ENCODE data around the gene GALT. TPM values are rescaled to one million over a fixed set of nuclear protein-coding genes. Genes with fewer than 3 reads are reported as not detected.

GALT gene
- total and polyA plus RNA-seq, 9 donors: 33.1 to 63.3 (median 45.2) TPM

DNA sequence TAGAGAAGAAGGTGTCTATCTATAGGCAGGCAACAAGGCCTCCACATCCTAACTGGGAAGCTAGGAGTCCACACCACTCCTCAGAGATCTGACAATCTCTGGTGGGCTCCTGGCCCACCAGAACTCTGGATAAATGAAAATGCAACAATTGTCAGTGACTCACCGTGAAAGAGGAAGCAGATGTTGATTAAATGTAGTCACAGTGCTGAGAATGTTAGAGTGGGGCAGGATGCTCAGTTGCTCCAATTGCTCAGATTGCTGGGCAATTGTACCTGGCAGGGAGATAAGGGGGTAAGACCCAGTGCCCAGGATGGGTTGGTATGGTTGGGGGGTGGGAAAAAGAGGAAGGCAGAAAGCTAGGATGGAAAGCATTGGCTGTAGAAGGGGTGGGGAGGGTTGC lies 40.3 kb downstream of the GALT start:
- DNase-seq: no peak
- no peaks in the 10 kb centered on the region for H3K9me3 ChIP-seq
- no peaks in the 10 kb centered on the region for H3K27me3 ChIP-seq
- no peak overlapping the region for H3K4me3 ChIP-seq
- H3K4me1 ChIP-seq (ENCODE audit: insufficient read depth): no peaks in the 10 kb centered on the region
- TF ChIP-seq POLR2A (IDR thresholded peaks at IDR 0.05): no peak
- no peak for TF ChIP-seq EP300 (IDR thresholded peaks at IDR 0.05)
- no peak overlapping the region for H3K27ac ChIP-seq
- 68 to 86% (median 71%) methylated on average over 1 of the region's 1 CpG for WGBS, 3 donors
- intact Hi-C loops (cut with DNase I): no loop called here
- H3K36me3 ChIP-seq: no peaks in the 10 kb centered on the region

DNA sequence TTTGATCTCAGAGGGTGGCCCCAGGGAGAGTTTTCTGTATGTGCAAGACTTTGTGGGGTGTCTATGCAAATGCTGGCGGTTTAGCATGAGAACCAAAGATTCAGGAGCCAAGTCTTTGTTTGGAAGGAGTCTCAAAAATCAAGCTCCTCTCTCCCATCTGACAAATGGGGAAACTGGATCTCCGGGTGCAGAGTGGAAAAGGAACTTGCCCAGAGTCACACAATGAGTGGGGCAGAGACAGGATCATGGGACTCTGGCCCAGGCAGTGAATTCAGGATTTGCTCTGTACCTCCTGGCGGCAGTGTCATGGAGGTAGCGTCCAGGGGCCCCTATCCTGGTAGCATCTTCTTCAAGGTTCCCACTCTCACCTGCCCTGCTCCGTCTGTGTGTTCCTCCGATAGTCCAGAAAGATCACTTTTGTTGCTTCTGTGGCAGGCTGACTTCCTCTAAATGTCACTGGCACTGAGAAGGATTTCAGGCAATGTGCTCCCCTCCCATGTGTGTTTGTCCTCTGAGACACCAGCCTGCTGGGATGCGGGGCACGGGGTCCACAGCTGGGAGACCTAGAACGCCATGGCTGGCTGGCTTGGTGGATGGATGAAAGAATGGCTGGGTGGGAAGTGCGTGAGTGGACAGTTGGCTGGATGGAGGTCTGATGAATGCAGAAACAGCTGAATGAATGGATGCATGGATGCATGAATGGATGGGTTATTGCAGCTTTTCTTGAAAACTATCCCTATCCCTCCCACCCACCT lies 41.0 kb downstream of the GALT start:
- no peak for DNase-seq
- no peaks in the 10 kb centered on the region for H3K4me1 ChIP-seq (ENCODE audit: insufficient read depth)
- 87 to 91% (median 90%) methylated on average over 10 of the region's 10 CpGs for WGBS, 3 donors

DNA sequence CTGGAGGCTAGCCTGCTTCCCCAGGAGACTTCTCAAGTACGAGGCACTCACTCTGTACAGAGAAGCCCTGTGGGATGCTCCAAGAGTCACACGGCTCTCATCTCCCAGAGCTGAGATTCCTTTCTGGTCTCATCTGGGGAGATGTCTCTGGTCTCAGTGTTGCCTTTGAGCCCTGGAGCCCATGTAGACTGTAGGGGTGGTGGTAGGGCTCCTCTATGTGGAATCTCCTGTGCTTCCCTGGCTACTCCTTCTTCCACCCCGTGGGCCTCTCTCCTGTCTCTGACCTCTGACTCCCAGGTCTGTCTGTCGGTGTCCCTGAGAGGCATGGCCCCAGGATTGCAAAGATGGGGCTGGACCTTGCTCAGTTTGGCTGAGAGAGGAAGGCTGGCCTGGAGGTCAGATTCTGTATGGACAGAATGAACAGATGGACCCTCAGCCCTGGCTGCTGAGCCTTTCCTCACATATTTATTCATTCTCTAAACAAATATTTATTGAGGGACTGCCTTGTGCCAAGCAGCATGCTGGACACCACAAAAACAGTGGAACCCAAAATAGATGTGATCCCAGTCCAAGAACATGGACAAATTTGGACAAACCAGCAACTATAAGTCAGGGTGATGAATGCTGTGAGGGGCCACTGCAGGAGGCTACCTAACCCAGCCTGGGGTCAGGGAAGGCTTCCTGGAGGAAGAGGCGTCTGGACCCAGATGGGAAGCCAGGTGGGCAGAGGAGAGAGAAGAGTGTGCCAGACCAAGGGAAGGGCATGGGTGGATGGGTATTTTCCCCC lies 42.0 kb downstream of the GALT start:
- no peak for DNase-seq
- TF ChIP-seq, protein P1, sequence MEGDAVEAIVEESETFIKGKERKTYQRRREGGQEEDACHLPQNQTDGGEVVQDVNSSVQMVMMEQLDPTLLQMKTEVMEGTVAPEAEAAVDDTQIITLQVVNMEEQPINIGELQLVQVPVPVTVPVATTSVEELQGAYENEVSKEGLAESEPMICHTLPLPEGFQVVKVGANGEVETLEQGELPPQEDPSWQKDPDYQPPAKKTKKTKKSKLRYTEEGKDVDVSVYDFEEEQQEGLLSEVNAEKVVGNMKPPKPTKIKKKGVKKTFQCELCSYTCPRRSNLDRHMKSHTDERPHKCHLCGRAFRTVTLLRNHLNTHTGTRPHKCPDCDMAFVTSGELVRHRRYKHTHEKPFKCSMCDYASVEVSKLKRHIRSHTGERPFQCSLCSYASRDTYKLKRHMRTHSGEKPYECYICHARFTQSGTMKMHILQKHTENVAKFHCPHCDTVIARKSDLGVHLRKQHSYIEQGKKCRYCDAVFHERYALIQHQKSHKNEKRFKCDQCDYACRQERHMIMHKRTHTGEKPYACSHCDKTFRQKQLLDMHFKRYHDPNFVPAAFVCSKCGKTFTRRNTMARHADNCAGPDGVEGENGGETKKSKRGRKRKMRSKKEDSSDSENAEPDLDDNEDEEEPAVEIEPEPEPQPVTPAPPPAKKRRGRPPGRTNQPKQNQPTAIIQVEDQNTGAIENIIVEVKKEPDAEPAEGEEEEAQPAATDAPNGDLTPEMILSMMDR (IDR thresholded peaks at IDR 0.05): no peak
- TF ChIP-seq EP300 (IDR thresholded peaks at IDR 0.05) (no peak), POLR2A (IDR thresholded peaks at IDR 0.05) (no peak)
- H3K9me3 ChIP-seq: no peaks in the 10 kb centered on the region
- no peaks in the 10 kb centered on the region for H3K4me1 ChIP-seq (ENCODE audit: insufficient read depth)
- 56 to 59% (median 57%) methylated on average over 5 of the region's 5 CpGs for WGBS, 3 donors
- H3K4me3 ChIP-seq: no peak overlapping the region
- no peaks in the 10 kb centered on the region for H3K36me3 ChIP-seq
- intact Hi-C loops (cut with DNase I): no loop called here
- H3K27ac ChIP-seq: no peak overlapping the region
- no peaks in the 10 kb centered on the region for H3K27me3 ChIP-seq

More for the DNA sequence above, 41.0 kb downstream of the GALT start:
- no peaks in the 10 kb centered on the region for H3K36me3 ChIP-seq
- TF ChIP-seq EP300 (IDR thresholded peaks at IDR 0.05) (no peak), POLR2A (IDR thresholded peaks at IDR 0.05) (no peak)
- TF ChIP-seq, protein P1 (IDR thresholded peaks at IDR 0.05): no peak
- H3K27ac ChIP-seq: no peak overlapping the region
- no peaks in the 10 kb centered on the region for H3K9me3 ChIP-seq
- intact Hi-C loops (cut with DNase I): no loop called here
- H3K4me3 ChIP-seq: no peak overlapping the region
- H3K27me3 ChIP-seq: no peaks in the 10 kb centered on the region

DNA sequence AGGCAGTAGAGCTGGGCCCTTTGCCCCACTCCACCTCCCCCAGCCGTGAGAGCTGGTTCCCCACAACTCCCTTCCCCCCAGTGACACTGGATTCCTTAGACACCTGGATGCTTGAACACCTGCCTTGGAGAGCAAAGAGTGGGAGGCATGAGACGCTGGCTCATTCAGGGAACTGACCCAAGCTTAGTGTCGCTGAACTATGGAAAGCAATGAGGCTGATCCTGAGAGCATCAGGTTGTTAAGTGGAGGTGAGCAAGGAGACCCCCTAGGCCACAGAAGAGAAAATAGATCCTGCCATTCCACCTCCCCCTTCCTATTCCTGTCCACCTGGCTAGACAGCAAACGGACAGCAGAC lies 42.6 kb downstream of the GALT start:
- DNase-seq: no peak
- Histone ChIP-seq H3K36me3 (no peaks in the 10 kb centered on the region), H3K4me1 (ENCODE audit: insufficient read depth) (no peaks in the 10 kb centered on the region), H3K27me3 (no peaks in the 10 kb centered on the region), H3K4me3 (no peak overlapping the region), H3K9me3 (no peaks in the 10 kb centered on the region), H3K27ac (no peak overlapping the region)
- TF ChIP-seq, protein P1 (IDR thresholded peaks at IDR 0.05): no peak
- TF ChIP-seq POLR2A (IDR thresholded peaks at IDR 0.05) (no peak), EP300 (IDR thresholded peaks at IDR 0.05) (no peak)
- 74 to 81% (median 78%) methylated on average over 4 of the region's 4 CpGs for WGBS, 3 donors
- intact Hi-C loops (cut with DNase I): no loop called here

DNA sequence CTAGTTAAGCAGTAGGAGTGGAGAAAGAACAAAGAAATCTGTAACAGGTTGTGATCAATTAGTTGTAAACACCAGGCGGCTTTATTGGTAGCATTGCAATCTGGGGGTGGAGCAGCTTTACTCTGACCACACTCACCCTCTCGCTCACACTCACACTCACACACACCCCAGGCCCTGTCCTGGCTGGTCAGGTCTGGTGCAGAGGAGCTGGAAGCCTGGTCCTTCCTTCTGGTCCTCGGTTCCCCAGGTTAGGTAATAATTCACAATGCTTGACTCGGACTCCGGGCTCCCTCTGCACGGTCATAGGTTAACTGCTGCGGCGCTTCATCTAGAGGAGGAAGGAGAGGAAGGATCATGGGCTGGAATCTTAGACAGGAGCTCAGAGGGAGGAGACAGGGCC lies 43.0 kb downstream of the GALT start:
- intact Hi-C loops (cut with DNase I): no loop called here
- Histone ChIP-seq H3K36me3 (no peaks in the 10 kb centered on the region), H3K4me3 (no peak overlapping the region), H3K9me3 (no peaks in the 10 kb centered on the region), H3K4me1 (ENCODE audit: insufficient read depth) (no peaks in the 10 kb centered on the region), H3K27ac (no peak overlapping the region), H3K27me3 (no peaks in the 10 kb centered on the region)
- WGBS, 3 donors: 69 to 76% (median 71%) methylated on average over 8 of the region's 8 CpGs
- DNase-seq: no peak
- TF ChIP-seq EP300 (IDR thresholded peaks at IDR 0.05): no peak
- TF ChIP-seq POLR2A (IDR thresholded peaks at IDR 0.05): no peak
- TF ChIP-seq, protein P1 (IDR thresholded peaks at IDR 0.05): no peak
